Activated CD8-positive, alpha-beta memory T cell treated with anti-CD3 and anti-CD28 coated beads, Interleukin-2, amount 50 U/mL, for 1 hour (primary cell): ENCODE data around the gene MANEAL.
"Not testable (repeated sequence)": the region's sequence is repeated elsewhere in the genome, so short reads cannot be mapped to it uniquely, and the experiment has no call there.

Source experiments
- DNase-seq: peaks from one replicate; pipeline ENCODE4 v3.0.0-alpha.2; 2020; ENCODE audit errors: extremely low read depth

MANEAL gene, protein sequence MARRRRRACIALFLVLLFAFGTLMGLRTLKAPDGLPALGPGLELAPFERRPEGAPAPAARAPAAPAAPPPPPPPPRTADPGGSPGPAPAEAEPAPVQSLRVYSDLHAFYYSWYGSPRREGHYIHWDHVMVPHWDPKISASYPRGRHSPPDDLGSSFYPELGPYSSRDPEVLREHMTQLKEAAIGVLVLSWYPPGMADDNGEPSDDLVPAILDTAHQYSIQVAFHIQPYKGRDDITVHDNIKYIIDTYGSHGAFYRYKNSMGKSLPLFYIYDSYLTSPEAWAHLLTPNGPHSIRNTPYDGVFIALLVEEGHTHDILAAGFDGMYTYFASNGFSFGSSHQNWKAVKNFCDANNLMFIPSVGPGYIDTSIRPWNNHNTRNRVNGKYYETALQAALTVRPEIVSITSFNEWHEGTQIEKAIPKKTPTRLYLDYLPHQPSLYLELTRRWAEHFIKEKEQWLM

DNA sequence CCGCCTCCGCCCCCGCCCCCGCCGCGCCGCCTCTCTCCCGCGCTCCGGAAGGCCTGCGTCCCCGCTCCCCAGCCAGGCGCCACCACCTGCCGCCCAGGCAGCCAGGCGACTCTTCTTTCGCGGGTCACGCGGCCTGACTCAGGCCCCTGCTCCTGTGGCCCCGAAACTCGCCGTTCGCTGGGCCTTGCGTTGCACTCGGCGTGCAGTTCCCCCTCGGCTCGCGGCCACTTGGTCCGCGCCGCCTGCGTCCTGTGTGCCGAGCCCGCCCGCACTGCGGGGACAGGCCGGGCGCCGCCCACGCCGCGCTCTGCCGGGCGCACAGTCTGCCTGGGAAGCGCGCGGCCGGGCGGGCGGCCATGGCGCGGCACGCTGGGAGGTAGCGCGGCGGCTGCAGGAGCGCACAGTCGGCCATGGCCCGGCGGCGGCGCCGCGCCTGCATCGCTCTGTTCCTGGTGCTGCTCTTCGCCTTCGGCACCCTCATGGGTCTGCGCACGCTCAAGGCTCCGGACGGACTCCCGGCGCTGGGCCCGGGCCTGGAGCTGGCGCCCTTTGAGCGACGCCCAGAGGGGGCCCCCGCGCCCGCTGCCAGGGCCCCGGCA, at the start of gene MANEAL:
Gene MANEAL, plus strand, starts transcription at position 75 of the 599 bp plus-strand sequence. Its CDS starts 336 bp downstream, at position 411.
- no peak for DNase-seq

DNA sequence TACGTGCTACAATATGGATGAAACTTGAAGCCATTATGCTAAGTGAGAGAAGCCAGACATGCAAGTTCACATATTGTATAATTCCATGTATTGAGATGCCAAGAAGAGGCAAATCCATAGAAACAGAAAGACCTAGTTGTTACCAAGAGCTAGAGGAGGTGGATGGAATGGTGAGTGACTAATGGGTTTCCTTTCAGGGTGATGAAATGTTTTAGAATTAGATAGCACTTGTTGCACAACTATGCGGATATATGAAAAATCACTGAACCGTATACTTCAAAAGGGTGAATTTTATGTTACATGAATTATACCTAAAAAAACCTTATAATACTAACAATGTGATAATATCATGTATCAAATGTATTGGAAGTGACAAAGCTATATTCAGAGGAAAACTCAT, 46.8 kb upstream of the MANEAL start:
- DNase-seq, result no peak

DNA sequence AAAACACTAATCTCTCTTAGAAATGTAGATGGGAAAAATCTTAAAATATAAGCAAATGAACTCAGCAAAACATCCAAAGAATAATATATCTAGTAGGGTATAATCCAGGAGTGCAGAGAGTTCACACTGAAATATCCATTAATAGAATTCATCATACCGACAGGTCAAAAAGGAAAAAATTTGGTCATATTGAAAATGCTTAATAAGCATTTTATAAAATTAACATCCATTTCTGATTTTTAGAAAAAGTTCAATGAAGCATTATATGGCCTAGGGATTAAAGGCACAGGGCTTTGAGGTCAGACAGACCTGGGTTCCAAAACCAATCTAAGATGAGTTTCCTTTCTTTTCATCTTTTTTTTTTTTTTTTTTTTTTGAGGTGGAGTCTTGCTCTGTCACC, 45.1 kb upstream of the MANEAL start:
- no peak for DNase-seq

DNA sequence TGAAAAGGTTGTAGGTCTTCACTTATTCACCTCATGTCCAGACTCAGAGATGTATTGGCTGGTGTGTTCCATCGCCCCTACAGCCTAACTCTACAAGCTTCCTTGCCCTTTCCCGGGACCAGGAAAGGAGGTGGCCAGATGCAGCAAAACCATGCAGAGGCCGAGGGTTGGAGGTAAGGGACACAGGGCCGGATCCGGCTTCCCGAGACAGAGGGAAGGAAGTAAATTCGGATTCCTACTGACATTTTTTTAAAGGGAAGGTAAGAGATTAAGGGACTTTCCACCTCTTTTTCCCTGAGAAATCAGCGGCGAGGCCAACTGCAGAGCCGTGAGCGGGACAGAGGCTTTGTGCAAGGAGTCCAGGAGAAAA, 41.4 kb upstream of the MANEAL start:
- no peak for DNase-seq

DNA sequence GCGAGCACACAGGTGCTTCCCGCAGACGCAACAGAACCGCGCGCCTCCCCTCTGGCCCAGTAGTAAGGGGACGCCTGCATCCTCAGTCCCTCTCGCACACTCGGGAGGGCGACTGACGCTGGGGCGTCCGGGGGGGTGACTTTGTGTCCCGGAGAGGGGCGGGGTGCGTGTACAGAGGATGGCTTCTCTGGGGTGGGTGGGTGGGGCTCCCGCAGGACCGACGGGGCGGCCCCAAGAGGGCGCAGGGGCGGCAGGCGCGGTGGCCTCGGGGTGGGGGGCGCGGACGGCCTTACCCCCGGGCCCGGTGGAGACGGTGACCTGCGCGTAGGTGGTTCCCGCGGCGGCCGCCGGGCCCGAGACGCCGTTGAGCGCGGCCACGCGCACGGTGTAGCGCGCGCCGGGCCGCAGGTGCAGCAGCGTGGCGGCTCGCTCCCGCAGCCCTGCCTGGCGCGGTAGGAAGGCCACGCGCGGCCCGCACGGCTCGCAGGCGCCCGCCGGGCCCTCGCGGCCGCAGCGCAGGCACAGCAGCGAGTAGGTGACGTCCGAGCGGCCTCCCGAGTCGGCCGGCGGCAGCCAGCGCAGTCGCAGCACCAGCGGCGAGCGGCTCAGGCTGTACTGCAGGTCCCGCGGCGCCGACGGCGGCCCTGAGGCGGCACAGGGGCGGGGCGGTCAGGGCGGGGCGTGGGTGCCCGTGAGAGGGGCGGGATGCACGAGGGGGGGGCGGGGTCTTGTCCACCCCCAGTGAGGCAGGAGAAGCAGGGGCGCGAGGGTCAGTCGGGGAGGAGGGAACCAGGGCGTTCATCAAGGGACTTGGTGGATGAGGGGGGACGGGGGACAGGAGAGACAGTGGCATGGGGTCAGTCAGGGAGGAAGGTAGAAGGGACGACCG, 40.8 kb upstream of the MANEAL start:
- no peak for DNase-seq

DNA sequence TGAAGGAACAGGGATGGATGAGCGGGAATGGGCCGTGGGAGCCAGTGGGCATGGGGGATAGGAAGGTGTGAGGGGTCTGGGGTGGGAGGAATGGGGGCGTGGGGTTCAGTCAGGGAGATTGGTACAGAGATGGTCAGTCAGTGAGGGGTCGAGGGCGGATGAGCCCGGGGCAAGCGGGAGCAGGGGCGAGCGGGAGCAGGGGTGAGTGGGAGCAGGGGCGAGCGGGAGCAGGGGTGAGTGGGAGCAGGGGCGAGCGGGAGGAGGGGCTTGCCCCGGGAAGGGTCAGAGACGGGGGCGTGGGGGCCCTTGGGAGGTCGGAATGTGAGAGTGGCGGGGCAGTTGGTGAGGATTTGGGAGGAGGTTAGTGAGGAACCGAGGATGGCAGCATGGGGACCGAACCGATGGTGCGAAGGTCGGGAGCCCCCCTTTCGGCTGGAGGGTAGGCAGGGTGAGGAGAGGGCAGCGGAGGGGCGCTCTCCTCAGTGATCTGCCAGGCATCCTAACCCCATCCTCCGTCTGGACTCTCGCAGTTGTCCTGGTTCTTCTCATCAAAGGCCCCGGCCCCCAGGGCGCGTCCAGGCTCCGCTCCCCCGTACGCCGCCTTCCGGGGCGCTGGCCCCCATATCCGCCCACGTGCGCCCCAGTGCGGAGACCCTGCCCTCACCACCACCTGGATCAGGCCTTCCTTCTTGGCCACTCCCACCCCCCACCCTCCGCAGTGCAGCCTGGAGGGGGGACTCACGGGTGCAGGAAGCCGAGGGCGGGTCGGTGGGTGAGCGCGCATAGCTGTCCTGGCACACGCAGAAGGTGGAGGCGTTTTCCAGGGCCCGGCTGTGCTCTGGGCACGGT, 40.0 kb upstream of the MANEAL start:
- DNase-seq, result no peak

DNA sequence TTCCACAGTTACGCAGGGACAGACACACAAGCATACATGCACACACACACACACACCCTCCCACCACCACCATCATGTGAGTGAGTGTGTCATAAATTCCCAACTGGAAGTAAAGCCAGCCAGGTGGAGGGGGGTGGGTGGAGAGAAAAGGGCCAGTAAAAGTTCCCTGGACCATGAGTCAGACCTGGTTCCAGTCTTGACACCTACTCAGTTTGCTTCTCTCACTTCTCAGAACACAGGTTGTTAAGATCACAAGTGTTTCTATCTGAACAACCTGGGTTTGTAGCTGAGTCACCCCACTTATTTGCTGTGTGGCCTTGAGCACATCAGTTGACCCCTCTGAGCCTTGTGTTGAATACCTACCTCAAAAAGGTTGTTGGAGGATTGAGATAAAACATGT, 38.4 kb upstream of the MANEAL start:
- DNase-seq, result no peak

DNA sequence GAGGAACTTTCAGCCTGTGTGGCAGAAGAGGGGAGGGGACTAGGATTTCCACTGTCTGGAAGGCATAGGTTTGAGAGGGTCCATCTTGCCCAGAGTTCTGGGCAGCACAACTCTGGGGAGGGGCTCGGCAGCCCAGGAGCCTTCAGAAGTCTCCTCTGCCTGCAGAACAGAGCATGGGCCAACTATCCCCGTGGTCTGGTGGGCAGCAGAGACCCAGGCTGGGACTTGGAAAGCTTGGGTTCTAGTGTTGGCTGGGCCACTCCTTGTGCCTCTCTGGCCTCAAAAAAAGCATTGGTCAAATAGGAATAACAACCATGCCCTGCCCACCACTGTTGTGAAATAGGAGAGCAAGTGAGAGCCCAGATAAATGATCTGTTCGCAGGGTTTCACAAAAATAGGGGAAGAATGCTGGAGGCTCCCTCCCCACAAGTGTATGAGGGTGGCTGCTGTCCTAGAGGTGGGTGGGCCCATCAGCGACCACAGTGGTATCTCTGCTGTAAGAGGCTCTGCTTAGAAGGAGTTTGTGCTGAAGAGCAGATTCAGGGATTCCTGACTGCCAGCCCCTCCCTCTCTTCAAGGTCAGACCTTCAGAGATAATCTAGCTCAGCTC, 37.6 kb upstream of the MANEAL start:
- no peak for DNase-seq

DNA sequence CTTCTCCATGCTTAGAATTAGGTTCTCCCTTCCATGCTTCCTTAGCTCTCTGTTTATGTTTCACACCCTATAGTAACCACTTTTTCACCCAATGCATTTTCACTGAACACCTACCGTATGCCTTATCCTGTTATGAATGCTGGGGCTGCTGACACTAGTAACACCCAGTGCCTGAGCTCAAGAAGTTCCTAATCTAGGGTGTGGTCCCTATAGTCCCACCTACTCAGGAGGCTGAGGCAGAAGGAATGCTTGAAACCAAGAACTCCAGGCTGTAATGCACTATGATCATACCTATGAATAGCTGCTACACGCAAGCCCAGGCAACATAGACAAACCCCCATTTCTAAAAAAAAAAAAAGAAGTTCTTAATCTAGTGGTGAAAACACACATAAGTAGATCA, 34.2 kb upstream of the MANEAL start:
- DNase-seq, result no peak

DNA sequence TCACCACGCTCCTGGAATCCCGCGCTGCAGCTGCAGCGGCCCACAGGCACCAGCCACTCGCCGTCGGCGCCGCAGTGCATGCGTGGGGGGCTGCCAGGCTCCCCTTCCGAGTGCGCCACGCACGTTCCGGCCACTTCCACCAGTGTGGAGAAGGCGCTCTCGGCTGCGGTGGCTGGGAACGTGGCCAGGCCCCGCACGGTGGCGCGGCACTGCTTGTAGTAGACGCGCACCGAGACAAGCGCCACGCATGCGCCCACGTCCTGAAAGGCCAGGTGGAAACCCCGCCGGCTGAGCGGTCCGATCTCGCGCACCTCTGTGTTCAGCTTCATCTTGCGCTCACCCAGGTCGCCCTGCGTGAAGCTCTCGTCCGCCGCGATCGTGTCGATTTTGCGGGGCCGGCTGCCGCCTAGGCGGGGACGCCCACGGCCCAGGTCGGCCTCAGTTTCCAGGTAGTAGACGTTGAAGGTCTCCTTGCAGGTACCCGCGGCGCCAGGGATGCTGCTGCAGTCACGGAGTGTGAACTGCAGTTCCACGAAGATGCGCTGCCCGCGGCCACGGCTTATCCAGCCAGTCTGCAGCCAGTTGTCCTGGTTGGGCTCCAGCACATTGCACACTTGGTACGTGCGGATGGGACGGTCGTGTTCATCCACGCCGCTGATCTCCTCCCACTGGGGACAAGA, 32.1 kb upstream of the MANEAL start:
- no peak for DNase-seq

DNA sequence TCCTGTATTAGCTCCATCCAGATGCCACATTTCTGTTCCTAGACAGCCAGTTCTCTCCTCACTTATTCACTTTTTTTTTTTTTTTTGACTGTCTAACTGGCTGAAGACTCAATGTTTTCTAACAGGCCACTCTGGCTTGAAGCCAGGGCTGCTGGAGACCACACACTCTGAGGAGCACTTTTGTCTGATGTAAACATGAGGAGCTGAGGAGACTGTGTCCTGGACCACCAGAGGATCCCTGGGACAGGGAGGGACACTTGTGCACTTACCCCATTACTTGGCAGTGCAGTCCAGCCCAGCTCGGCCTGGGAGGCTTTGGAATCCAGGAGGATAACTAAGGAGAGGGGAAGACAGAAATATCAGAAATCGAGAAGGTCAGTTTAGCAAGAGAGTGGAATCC, 31.1 kb upstream of the MANEAL start:
- DNase-seq, result no peak

DNA sequence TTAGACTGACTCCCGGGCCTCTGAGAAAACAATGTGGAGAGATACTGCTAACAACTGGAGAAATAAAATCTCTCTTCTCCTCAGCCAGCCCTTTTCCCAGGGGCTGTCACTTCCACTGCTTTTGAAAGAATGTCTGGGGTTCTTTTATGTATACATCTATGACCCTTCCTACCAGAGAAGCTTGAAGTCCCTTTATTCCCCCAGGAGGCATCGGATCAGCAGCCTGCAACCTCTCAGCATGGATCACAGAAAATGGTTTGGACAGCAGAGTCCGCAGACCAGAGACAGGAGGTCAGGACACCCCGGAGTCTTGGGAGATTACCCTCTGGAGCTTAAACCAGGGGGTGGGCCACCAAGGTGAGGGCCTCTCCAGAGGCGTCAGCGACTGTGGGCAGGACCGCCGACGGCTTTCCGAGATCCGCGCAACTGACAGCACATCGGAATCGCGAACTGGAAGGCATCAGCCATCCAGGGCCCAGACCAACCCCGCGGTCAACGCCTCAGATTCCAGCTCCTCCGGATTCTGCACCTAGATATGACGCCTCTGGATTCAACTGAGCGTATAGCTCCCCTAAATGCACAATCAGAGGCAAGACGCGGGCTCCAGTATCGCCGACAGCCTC, 29.7 kb upstream of the MANEAL start:
- DNase-seq, result no peak

DNA sequence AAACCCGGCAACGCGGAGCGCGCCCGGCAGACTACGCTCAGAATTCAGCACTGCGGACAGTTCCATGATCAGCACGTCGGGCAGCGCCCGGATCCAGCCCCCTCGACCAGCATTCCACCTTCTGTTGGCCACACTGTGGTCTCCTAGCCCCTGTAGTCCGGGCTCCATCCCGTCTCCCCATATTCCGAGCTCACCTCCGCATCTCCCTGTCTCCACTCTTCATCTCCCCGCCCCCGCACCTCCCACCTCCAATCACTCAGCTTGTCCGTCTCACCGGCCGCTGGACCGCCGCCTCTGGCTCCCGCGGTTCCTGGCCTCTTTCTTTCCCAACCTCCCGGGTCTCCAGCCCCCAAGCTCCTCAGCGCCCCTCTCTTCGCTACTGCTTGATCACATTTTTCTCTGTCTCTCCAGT, 29.2 kb upstream of the MANEAL start:
- no peak for DNase-seq

DNA sequence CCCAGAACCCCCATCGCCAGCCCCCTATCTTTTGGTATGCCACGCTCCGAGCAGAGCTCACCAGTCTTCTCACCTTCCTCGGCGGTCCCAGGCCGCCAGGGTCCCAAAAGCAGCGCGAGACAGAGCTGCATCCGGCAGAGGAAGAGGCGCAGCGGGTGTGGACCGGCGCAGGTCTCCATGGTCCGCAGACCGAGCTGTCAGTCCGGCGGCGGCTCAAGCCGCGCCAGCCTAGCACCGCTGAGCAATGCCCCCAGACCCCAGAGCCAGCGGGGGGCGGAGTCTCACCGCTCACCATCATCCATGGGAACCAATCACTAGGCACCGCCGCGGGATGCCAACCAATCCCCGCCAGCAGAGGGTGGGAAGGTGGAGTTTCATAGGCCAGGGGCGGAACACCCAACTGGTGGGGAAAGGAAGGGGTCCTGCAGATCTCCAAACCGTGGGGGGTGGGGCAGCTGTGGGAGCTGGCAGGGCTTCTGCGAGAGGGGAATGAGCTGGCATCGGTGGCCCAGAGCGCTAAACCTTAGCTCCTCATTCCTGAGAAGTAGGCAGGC, 28.7 kb upstream of the MANEAL start, which contains the start of gene EPHA10:
Gene EPHA10, minus strand, starts transcription at position 233 of the 554 bp plus-strand sequence. Its CDS starts 54 bp downstream, at position 179.
- DNase-seq, result no peak

DNA sequence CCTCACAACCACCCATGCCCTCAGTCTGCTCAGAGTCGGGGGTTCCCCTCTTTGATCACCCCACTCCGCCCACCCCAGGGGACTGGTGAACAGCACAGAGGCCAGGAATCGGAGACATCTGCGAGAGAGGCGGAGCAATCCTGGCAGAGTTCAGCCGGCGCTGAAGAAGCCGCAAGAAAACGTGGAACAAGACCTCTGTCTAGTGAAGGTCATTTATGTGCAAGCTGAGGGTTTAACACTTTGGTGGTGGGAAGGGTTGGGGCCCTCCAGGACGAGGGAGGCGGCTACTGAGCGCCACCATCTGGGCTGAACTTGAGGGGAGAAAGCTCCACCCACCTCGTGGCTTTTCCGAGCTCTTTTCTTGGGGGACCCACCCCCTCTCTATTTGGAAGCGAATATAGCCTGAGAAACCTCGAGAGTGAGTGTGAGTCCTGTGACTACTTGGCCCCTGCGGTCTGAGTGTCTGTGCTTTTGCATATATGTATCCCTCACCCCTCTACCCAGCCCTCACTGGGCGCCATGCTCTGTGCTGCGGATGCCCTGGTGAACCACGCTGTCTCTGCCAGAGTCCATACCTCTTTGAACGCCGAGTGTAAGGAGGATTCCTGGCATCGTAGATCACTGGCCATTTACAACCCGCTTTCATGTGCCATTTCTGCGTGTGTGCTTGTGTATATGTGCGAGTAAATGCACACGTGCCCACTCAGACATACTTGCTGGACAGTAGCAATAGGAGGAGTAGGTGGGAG, 27.6 kb upstream of the MANEAL start:
- no peak for DNase-seq

DNA sequence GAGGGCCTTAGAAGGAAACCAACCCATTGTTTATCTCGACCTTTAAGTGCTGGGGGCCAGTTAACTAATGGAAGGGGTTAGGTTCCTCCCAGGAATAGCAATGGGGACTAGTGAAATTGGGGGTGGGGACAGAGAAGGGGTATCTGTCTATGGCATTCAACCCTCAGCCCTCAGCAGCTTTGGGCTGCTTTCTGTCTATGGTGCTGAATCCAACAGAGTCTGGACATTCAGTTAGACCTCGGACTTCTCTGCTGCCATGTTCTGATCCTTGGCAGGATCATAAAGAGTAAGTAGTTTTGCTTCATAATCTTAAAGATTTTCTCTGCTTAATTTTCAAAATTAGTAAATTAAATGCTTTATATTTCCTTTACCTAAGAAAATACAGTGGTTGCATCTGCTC, 26.2 kb upstream of the MANEAL start:
- no peak for DNase-seq

DNA sequence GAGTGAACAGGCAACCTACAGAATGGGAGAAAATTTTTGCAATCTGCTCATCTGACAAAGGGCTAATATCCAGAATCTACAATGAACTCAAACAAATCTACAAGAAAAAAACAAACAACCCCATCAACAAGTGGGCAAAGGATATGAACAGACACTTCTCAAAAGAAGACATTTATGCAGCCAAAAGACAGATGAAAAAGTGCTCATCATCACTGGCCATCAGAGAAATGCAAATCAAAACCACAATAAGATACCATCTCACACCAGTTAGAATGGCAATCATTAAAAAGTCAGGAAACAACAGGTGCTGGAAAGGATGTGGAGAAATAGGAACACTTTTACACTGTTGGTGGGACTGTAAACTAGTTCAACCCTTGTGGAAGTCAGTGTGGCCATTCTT, 22.2 kb upstream of the MANEAL start:
- not testable (repeated sequence) for DNase-seq

DNA sequence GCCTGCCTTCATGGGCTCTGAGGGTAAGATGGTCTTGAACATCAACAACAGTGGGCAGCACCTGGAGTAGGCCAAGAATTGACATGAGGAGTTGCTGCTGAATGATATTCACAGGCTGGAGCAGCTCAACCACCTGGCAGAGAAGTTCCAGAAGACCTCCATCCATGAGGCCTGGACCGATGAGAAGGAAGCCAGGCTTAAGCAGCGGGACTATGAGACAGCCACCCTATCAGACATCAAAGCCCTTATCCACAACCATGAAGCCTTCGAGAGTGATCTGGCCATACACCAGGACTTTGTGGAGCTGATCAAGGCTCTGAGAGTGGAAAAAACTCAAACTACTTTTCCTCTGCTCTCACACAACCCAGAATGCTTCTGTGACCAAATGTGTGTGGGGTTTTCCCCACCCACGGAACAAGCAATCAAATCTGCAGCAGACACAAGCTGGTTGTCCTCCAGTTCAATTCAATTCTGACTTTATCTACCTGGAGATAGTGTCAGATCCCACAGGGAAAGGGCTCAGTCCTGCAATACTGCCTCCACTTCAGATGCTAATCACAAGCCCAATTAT, 16.6 kb upstream of the MANEAL start:
- no peak for DNase-seq

DNA sequence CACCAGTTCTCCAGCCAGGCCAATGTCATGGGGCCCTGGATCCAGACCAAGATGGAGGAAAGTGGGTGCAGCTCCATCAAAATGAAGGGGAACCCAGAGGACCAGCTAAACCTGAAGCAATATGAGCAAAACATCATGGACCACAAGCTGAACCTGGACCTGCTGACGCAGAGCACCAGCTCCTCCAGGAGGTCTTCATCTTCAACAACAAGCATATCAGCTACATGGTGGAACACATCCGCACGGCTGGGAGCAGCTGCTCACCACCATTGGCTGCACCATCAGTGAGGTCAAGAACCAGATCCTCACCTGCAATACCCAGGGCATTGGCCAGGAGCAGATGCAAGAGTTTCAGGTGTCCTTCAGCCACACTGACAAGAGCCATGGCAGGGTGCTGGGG, 15.0 kb upstream of the MANEAL start:
- no peak for DNase-seq
